Caco-2 (cell line): ENCODE data around the gene ZFP36L2. TPM values are rescaled to one million over a fixed set of nuclear protein-coding genes. Genes with fewer than 3 reads are reported as not detected.
A peak's percentile ranks its signal among the peaks of the same experiment; 100 is the strongest.

Experiments used
- BruUV-seq: library from RNA; stranded (reverse); fragments of 400-500 nt; replicated peaks from 2 replicates; lab custom pipeline; 2021; lab: Mats Ljungman, UMichigan
- CTCF ChIA-PET: fragments of 300-600 bp; sonication (Branson Sonifier 250); formaldehyde crosslinking; loops from one replicate; lab custom pipeline; 2022; ENCODE audit warnings: antibody characterized with exemption; lab: Charles Lee
- POLR2A ChIA-PET: fragments of 300-600 bp; sonication (Branson Sonifier 250); formaldehyde crosslinking; loops from one replicate; lab custom pipeline; 2022; ENCODE audit warnings: antibody characterized with exemption; lab: Charles Lee
- DNase-seq, 2 experiments: peaks; one replicate each; pipeline versions ENCODE4 v3.0.0 to v3.0.0-alpha.2; 2020 to 2022
- H3K27me3 ChIP-seq: replicated peaks from 2 replicates; pipeline ENCODE4 v1.6.0; 2011; ENCODE audit warnings: low read length; ENCODE audit not compliant: control insufficient read depth, insufficient read depth
- H3K36me3 ChIP-seq: 2 replicates; pipeline ENCODE4 v1.5.1; 2011; ENCODE audit warnings: low read length; ENCODE audit not compliant: control insufficient read depth, insufficient read depth
- H3K4me1 ChIP-seq: fragments of 250-450 bp; sonication (Bioruptor Pico); 2 replicates; pipeline ENCODE4 v1.5.1; 2020; ENCODE audit warnings: mild to moderate bottlenecking
- H3K4me3 ChIP-seq: 2 replicates; pipeline ENCODE4 v1.5.1; 2011; ENCODE audit warnings: low read depth, mild to moderate bottlenecking, control low read depth, low read length
- H3K9me3 ChIP-seq: fragments of 250-450 bp; sonication (Bioruptor Pico); 2 replicates; pipeline ENCODE4 v1.5.1; 2020; ENCODE audit warnings: mild to moderate bottlenecking, moderate library complexity
- H3K27ac Mint-ChIP-seq: one replicate; pipeline ENCODE4 v1.8.0; 2022; ENCODE audit warnings: mixed read lengths; ENCODE audit not compliant: unreplicated experiment
- H3K27me3 Mint-ChIP-seq: one replicate; pipeline ENCODE4 v1.8.0; 2022; ENCODE audit warnings: mixed read lengths; ENCODE audit not compliant: insufficient read depth, unreplicated experiment
- H3K36me3 Mint-ChIP-seq: one replicate; pipeline ENCODE4 v1.8.0; 2022; ENCODE audit warnings: mild to moderate bottlenecking, mixed read lengths; ENCODE audit not compliant: insufficient read depth, unreplicated experiment
- H3K4me1 Mint-ChIP-seq: one replicate; pipeline ENCODE4 v1.8.0; 2022; ENCODE audit warnings: low read depth, mixed read lengths; ENCODE audit not compliant: unreplicated experiment
- H3K4me3 Mint-ChIP-seq: one replicate; pipeline ENCODE4 v1.8.0; 2022; ENCODE audit warnings: mild to moderate bottlenecking, moderate library complexity, mixed read lengths; ENCODE audit not compliant: unreplicated experiment
- H3K9me3 Mint-ChIP-seq: one replicate; pipeline ENCODE4 v1.8.0; 2022; ENCODE audit warnings: mixed read lengths; ENCODE audit not compliant: unreplicated experiment
- intact Hi-C: fragments of 100-400 bp; cut with micrococcal nuclease; formaldehyde crosslinking; loops from one replicate; pipeline ENCODE4 v1.10.0; 2022; ENCODE audit not compliant: unreplicated experiment
- total RNA-seq: library from RNA; stranded (reverse); gene quantifications from 2 replicates; pipeline ENCODE4 v1.2.3, GENCODE V29; 2022
- TF ChIP-seq, protein P1 (sequence below), 2 experiments: fragments of 200-600 bp in 1 of 2; IDR thresholded peaks; 1 replicate in 1 of 2; 2 replicates in 1 of 2; pipeline versions ENCODE4 v1.5.1 to v1.8.0; 2011 to 2022; ENCODE audit warnings: antibody characterized with exemption in 1 of 2, control low read depth in 1 of 2, inconsistent platforms in 1 of 2, low read depth in 1 of 2, low read length in 1 of 2, mild to moderate bottlenecking in 1 of 2, moderate library complexity in 1 of 2; ENCODE audit not compliant: insufficient read depth in 1 of 2, severe bottlenecking in 1 of 2, unreplicated experiment in 1 of 2

ZFP36L2 gene
- total RNA-seq, 1 experiment from 2014 or later = 225 TPM

DNA sequence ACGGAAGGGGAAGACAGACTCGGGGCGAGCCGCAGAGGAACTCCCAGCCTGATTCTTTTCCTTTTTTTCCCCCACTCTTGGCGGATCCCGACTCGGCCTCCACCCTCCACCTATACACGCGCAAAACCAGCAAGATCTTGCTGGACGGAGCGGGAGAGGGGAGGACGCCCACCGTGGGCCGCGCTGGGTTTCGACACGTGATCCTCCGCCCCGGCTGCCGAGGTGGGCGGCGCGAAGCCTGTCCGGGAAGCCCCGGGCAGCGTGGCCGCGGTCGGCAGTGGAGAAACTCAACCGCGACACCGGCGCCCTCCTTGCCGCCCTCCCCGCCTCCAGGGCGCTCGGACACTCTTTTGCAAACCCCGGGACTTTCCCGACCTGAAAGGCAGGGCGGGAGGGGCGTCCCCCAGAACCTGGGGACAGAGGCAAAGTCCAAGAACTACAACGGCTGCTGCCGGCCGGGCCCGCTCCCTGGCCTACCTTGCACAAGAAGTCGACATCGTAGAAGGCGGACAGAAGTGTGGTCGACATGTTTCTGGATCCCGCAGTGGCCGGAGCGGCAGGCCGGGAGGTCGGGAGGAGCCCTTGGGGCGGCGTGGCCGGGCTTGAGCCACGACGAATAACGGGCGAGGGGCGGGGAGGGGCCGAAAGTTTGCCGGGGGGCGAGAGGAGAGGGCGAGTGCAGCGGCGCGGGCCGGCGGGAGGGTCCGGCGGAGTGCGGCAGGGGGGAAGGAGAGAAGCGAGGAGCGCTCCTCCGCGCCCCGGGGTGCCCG lies 433 bp downstream of the ZFP36L2 start:
- CTCF ChIA-PET = interaction anchor here (0.5 to 4.8 kb wide), 16 partner anchors 44 to 416 kb away, joined by 3 to 39 read pairs (median 3); partner anchors contain the start of gene PLEKHH2
- Histone ChIP-seq H3K4me1 (peaks cover 45% of the 10 kb centered on the region), H3K36me3 (peaks cover 21% of the 10 kb centered on the region), H3K9me3 (no peaks in the 10 kb centered on the region), H3K4me3 (peak overlapping the region; percentile 98), H3K27me3 (no peaks in the 10 kb centered on the region)
- POLR2A ChIA-PET = interaction anchor here (0.5 to 2.7 kb wide), 30 partner anchors 7 to 417 kb away, joined by 3 to 47 read pairs (median 4); no protein-coding TSS in a partner anchor
- peak overlapping the region; percentile 70 for H3K4me3 Mint-ChIP-seq
- peaks cover 85% of the 10 kb centered on the region for H3K36me3 Mint-ChIP-seq
- H3K4me1 Mint-ChIP-seq = peaks cover 24% of the 10 kb centered on the region
- H3K27me3 Mint-ChIP-seq = no peaks in the 10 kb centered on the region
- TF ChIP-seq, protein P1, sequence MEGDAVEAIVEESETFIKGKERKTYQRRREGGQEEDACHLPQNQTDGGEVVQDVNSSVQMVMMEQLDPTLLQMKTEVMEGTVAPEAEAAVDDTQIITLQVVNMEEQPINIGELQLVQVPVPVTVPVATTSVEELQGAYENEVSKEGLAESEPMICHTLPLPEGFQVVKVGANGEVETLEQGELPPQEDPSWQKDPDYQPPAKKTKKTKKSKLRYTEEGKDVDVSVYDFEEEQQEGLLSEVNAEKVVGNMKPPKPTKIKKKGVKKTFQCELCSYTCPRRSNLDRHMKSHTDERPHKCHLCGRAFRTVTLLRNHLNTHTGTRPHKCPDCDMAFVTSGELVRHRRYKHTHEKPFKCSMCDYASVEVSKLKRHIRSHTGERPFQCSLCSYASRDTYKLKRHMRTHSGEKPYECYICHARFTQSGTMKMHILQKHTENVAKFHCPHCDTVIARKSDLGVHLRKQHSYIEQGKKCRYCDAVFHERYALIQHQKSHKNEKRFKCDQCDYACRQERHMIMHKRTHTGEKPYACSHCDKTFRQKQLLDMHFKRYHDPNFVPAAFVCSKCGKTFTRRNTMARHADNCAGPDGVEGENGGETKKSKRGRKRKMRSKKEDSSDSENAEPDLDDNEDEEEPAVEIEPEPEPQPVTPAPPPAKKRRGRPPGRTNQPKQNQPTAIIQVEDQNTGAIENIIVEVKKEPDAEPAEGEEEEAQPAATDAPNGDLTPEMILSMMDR (IDR thresholded peaks at IDR 0.05; ENCODE audit: insufficient read depth in 1 of 2, low read depth in 1 of 2, low read length in 1 of 2, severe bottlenecking in 1 of 2, unreplicated experiment in 1 of 2) = peak in 1 of 2 experiments; percentile 5
- no TSS peak for BruUV-seq
- intact Hi-C loops = loop anchor here (1.0 to 5.0 kb wide), 6 partner anchors 32 to 414 kb away; no protein-coding TSS in a partner anchor
- no peak for DNase-seq
- H3K27ac Mint-ChIP-seq = peak overlapping the region; percentile 70
- no peaks in the 10 kb centered on the region for H3K9me3 Mint-ChIP-seq

DNA sequence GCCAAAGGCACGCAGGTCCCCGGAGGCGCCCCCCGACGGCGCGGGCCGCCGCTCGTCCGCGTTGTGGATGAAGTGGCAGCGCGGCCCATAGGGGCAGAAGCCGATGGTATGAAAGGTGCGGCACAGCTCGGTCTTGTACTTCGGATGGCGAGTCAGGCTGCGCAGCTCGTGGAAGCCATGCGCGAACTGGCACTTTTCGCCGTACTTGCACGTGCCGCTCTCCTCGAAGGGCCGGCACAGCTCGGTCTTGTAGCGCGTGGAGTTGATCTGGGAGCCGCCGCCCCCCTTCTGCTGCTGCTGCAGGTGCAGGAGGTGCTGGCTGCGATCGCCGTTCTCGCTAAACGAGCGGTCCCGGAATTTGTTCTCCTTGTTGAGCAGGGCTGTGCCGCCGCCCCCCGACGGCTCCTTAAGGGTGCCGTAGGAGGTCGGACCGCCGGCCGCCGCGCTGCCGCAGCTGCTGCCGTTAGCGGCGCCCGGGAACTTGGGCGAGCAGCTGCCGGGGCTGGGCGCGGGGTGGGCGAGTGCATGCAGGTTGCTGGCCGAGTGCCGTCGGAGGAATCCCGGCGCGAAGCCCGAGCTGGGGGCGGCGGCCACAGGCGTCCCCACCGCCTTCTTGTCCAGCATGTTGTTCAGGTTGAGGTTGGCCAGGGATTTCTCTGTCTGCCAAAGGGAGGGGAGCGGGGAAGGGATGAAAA lies 1.2 kb downstream of the ZFP36L2 start:
- CTCF ChIA-PET = interaction anchor here (0.7 to 4.8 kb wide), 2 partner anchors 247 to 250 kb away, joined by 3 to 39 read pairs; no protein-coding TSS in a partner anchor
- Histone ChIP-seq H3K36me3 (peaks cover 21% of the 10 kb centered on the region), H3K9me3 (no peaks in the 10 kb centered on the region), H3K4me3 (peak overlapping the region; percentile 98), H3K27me3 (no peaks in the 10 kb centered on the region), H3K4me1 (peaks cover 41% of the 10 kb centered on the region)
- no TSS peak for BruUV-seq
- POLR2A ChIA-PET = interaction anchor here (0.7 to 1.9 kb wide), 3 partner anchors 31 to 201 kb away, joined by 3 to 11 read pairs (median 3); no protein-coding TSS in a partner anchor
- H3K36me3 Mint-ChIP-seq = peaks cover 85% of the 10 kb centered on the region
- peaks cover 18% of the 10 kb centered on the region for H3K4me1 Mint-ChIP-seq
- TF ChIP-seq, protein P1 (IDR thresholded peaks at IDR 0.05; ENCODE audit: insufficient read depth in 1 of 2, low read depth in 1 of 2, low read length in 1 of 2, severe bottlenecking in 1 of 2, unreplicated experiment in 1 of 2) = no peak
- peak overlapping the region; percentile 70 for H3K4me3 Mint-ChIP-seq
- DNase-seq = peak; percentile 69 to 72
- no peaks in the 10 kb centered on the region for H3K27me3 Mint-ChIP-seq
- intact Hi-C loops = loop anchor here (5.0 kb wide), 2 partner anchors 197 to 413 kb away; no protein-coding TSS in a partner anchor
- peak overlapping the region; percentile 70 for H3K27ac Mint-ChIP-seq
- no peaks in the 10 kb centered on the region for H3K9me3 Mint-ChIP-seq
